Esophagus squamous epithelium (tissue), 5 donors: ENCODE results near the gene KRI1. TPM values are rescaled to one million over a fixed set of nuclear protein-coding genes. Genes with fewer than 3 reads are reported as not detected.
A peak's percentile ranks its signal among the peaks of the same experiment; 100 is the strongest.
"Not testable (repeated sequence)": the region's sequence is repeated elsewhere in the genome, so short reads cannot be mapped to it uniquely, and the experiment has no call there.

ENCODE experiments used
- DNase-seq: peaks from one replicate; lab custom pipeline; 2025; lab: John Stamatoyannopoulos, UW
- H3K27ac ChIP-seq, 4 donors: fragments of 200-600 bp; sonication (generic); one replicate each; pipeline ENCODE4 v1.5.1; 2016 to 2019; ENCODE audit warnings: mild to moderate bottlenecking in 1 of 4
- H3K27me3 ChIP-seq, 4 donors: fragments of 200-600 bp; sonication (generic); 1 replicate in 3 of 4; 2 replicates in 1 of 4; pipeline versions ENCODE4 v1.5.1 to v1.6.0; 2017 to 2021; ENCODE audit warnings: antibody characterized with exemption in 1 of 4
- H3K36me3 ChIP-seq, 3 donors: fragments of 200-600 bp; sonication (generic); one replicate each; pipeline ENCODE4 v1.5.1; 2016 to 2019
- H3K4me1 ChIP-seq, 3 donors: fragments of 200-600 bp; sonication (generic); one replicate each; pipeline ENCODE4 v1.5.1; 2017 to 2019
- H3K4me3 ChIP-seq, 4 donors: fragments of 200-600 bp; sonication (generic); 1 replicate in 3 of 4; 2 replicates in 1 of 4; pipeline ENCODE4 v1.5.1; 2016 to 2019; ENCODE audit warnings: mild to moderate bottlenecking in 2 of 4, moderate library complexity in 1 of 4
- H3K9me3 ChIP-seq, 3 donors: fragments of 200-600 bp; sonication (generic); one replicate each; pipeline ENCODE4 v1.5.1; 2016 to 2019
- POLR2A ChIP-seq, 4 donors: fragments of 450-650 bp; IDR thresholded peaks; one replicate each; pipeline ENCODE4 v1.6.1; 2017; ENCODE audit warnings: antibody characterized with exemption in 4 of 4, mild to moderate bottlenecking in 4 of 4, moderate library complexity in 3 of 4
- WGBS, 2 donors: methylation state at CpG; one replicate each; pipeline ENCODE4 v1.1.5; 2018; 5-methylcytosine and 5-hydroxymethylcytosine counted together
- intact Hi-C: fragments of 100-400 bp; cut with DNase I; formaldehyde crosslinking; loops from one replicate; pipeline ENCODE4 v1.15.0; 2022
- total RNA-seq, 4 donors: library from RNA; depleted of rRNA; stranded (reverse); fragments of >200 nt; gene quantifications; one replicate each; pipeline ENCODE4 v1.1.0, GENCODE V29; 2016
- TF ChIP-seq, protein P1 (sequence below), 6 experiments: fragments of 450-650 bp in 4 of 6; fragments of 200-600 bp in 2 of 6; sonication (generic) in 2 of 6; IDR thresholded peaks; one replicate each; pipeline ENCODE4 v1.5.1; 2016 to 2019; ENCODE audit warnings: antibody characterized with exemption in 6 of 6, mild to moderate bottlenecking in 4 of 6, moderate library complexity in 4 of 6
- donor health status: DM: yes; HTN: yes; CAD: no.

KRI1 gene
- total RNA-seq, 4 donors from 2014 or later = 18.2 to 30.3 (median 23.9) TPM

GRCh38 chr19:10533646-10534386 is 32.0 kb downstream of the KRI1 start:
- Histone ChIP-seq H3K27ac (peak overlapping the region; percentile 70 to 75 (median 74)), H3K27me3 (peaks cover 0 to 11% (median 0%) of the 10 kb centered on the region in 4 donors), H3K4me3 (no peak overlapping the region), H3K9me3 (no peaks in the 10 kb centered on the region), H3K4me1 (peaks cover 0 to 32% (median 12%) of the 10 kb centered on the region in 3 donors), H3K36me3 (no peaks in the 10 kb centered on the region)
- TF ChIP-seq, protein P1, sequence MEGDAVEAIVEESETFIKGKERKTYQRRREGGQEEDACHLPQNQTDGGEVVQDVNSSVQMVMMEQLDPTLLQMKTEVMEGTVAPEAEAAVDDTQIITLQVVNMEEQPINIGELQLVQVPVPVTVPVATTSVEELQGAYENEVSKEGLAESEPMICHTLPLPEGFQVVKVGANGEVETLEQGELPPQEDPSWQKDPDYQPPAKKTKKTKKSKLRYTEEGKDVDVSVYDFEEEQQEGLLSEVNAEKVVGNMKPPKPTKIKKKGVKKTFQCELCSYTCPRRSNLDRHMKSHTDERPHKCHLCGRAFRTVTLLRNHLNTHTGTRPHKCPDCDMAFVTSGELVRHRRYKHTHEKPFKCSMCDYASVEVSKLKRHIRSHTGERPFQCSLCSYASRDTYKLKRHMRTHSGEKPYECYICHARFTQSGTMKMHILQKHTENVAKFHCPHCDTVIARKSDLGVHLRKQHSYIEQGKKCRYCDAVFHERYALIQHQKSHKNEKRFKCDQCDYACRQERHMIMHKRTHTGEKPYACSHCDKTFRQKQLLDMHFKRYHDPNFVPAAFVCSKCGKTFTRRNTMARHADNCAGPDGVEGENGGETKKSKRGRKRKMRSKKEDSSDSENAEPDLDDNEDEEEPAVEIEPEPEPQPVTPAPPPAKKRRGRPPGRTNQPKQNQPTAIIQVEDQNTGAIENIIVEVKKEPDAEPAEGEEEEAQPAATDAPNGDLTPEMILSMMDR (IDR thresholded peaks at IDR 0.05) = no peak
- no peak for TF ChIP-seq POLR2A (IDR thresholded peaks at IDR 0.05)
- intact Hi-C loops = no loop called here
- DNase-seq = no peak
- 44 to 51% methylated on average over 10 of the region's 10 CpGs for WGBS, 2 donors

GRCh38 chr19:10532457-10532856 is 33.4 kb downstream of the KRI1 start:
- TF ChIP-seq, protein P1 (IDR thresholded peaks at IDR 0.05) = no peak
- no peak for TF ChIP-seq POLR2A (IDR thresholded peaks at IDR 0.05)
- 67 to 100% methylated on average over 1 of the region's 1 CpG for WGBS, 2 donors

DNA sequence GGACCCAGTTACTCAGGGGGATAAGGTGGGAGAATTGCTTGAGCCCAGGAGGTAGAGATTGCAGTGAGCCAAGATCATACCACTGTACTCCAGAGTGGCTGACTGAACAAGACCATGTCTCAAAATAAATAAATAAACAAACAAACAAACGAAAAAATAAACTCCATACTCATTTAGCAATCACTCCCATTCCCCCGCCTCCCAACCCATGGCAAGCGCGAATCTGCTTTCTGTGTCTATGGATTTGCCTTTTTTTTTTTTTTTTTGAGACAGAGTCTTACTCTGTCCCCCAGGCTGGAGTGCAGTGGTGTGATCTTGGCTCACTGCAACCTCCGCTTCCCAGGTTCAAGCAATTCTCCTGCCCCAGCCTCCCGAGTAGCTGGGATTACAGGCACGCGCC is 38.9 kb downstream of the KRI1 start:
- peaks cover 0 to 23% (median 2%) of the 10 kb centered on the region in 3 donors for H3K4me1 ChIP-seq
- H3K9me3 ChIP-seq, H3K36me3 ChIP-seq, H3K27ac ChIP-seq, H3K27me3 ChIP-seq, intact Hi-C loops, H3K4me3 ChIP-seq, DNase-seq: not testable (repeated sequence)
- WGBS, 2 donors = 86 to 87% methylated on average over 5 to 7 of the region's 8 CpGs

More at GRCh38 chr19:10532457-10532856, 33.4 kb downstream of the KRI1 start:
- H3K9me3 ChIP-seq = no peaks in the 10 kb centered on the region
- no peaks in the 10 kb centered on the region for H3K36me3 ChIP-seq
- peaks cover 0 to 32% (median 12%) of the 10 kb centered on the region in 3 donors for H3K4me1 ChIP-seq
- peaks cover 0 to 11% (median 0%) of the 10 kb centered on the region in 4 donors for H3K27me3 ChIP-seq
- no peak overlapping the region for H3K27ac ChIP-seq
- H3K4me3 ChIP-seq = no peak overlapping the region
- intact Hi-C loops = no loop called here
- DNase-seq = no peak

DNA sequence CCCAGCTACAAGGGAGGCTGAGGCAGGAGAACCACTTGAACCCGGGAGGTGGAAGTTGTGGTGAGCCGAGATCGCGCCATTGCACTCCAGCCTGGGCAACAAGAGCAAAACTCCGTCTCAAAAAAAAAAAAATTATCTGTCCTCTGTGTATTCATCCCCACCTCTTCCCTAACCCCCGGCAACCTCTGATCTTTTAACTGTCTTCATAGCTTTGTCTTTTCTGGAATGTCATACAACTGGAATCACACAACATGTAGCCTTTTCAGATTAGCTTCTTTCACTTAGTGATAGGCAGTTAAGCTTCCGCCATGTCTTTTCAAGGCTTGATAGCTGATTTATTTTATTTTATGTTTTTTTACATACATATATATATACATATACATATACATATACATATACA is 40.2 kb downstream of the KRI1 start:
- Histone ChIP-seq H3K36me3 (no peaks in the 10 kb centered on the region), H3K27ac (no peak overlapping the region), H3K4me3 (no peak overlapping the region), H3K9me3 (no peaks in the 10 kb centered on the region), H3K27me3 (no peaks in the 10 kb centered on the region), H3K4me1 (peaks cover 3 to 34% (median 8%) of the 10 kb centered on the region in 3 donors)
- intact Hi-C loops = no loop called here
- TF ChIP-seq, protein P1 (IDR thresholded peaks at IDR 0.05) = no peak
- TF ChIP-seq POLR2A (IDR thresholded peaks at IDR 0.05) = no peak
- DNase-seq = no peak
- 89 to 92% methylated on average over 6 to 7 of the region's 7 CpGs for WGBS, 2 donors

- TF ChIP-seq POLR2A (IDR thresholded peaks at IDR 0.05) = no peak
- TF ChIP-seq, protein P1 (IDR thresholded peaks at IDR 0.05) = no peak
- Histone ChIP-seq H3K4me3 (no peak overlapping the region), H3K27ac (peak overlapping the region; percentile 14 to 54 (median 50)), H3K9me3 (no peaks in the 10 kb centered on the region), H3K36me3 (no peaks in the 10 kb centered on the region), H3K27me3 (peaks cover 0 to 23% (median 2%) of the 10 kb centered on the region in 4 donors), H3K4me1 (peaks cover 16 to 59% (median 20%) of the 10 kb centered on the region in 3 donors)
- intact Hi-C loops = no loop called here
- WGBS, 2 donors = 47 to 65% methylated on average over 3 of the region's 3 CpGs
- DNase-seq = no peak
These were observed 42.6 kb downstream of the KRI1 start for GRCh38 chr19:10523135-10523636.
